ENCODE measurements around the gene IGSF21. TPM values are rescaled to one million over a fixed set of nuclear protein-coding genes. Genes with fewer than 3 reads are reported as not detected.
"Not testable (repeated sequence)": the region's sequence is repeated elsewhere in the genome, so short reads cannot be mapped to it uniquely, and the experiment has no call there.

The IGSF21 gene
- total RNA-seq, 4 donors from 2014 or later = 0.11 to 2.6 (median 0.69) TPM

DNA sequence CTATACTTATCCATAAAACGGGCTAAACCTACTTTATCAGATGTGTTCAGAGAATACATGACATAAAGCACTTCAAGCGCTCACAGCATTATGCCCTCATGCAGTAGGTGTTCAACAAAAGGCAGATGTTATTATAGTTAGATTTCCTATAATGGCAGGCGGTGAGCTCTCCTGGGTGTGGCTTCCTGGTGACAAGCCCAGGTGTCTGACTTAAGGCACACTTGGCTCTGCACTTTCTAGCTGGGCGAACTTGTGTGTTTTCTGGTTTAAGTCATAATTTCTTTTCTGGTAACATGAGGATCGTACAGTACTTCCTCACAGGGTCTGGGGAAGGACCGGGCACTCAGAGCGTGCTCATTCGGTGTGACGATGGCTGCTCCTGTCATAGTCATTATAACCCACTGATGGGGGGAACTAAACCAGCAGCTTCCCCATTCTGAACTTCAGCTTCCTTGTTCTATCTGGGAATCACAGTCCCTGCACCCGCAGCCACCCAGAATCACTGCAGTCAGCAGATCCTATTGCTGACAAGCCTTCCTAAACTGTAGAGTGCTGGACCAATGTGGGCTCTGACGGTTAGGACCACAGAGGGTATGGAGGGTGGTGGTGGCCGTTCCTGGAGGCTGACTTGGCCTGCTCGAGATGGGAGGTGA lies 52.8 kb downstream of the IGSF21 start:
- TF ChIP-seq POLR2A (IDR thresholded peaks at IDR 0.05) = no peak

DNA sequence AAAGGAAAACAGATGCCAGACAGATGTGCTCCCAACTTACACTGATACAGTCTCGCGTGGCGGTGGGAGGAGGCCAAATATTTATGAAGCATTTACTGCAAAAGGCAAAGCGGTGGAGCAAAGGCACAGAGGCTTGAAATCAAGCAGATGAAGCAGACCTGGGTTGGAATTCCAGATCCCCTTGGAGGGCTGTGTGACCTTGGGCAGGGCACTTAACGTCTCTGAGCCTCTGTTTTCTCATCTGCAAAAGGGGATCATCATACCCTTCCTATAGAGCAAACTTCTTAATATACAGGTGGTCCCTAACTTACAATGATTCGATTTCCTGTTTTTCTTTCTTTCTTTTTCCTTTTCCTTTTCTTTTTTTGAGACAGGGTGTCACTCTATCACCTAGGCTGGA lies 54.1 kb downstream of the IGSF21 start:
- H3K4me3 ChIP-seq (replicated peaks in 1 of 3) = no peak overlapping the region
- H3K36me3 ChIP-seq = no peaks in the 10 kb centered on the region
- 61 to 66% methylated on average over 6 of the region's 6 CpGs for WGBS, 2 donors
- no peak for DNase-seq
- intact Hi-C loops (cut with DNase I) = no loop called here
- H3K9me3 ChIP-seq = no peaks in the 10 kb centered on the region
- no peak overlapping the region for H3K27ac ChIP-seq
- no peaks in the 10 kb centered on the region for H3K27me3 ChIP-seq
- no peaks in the 10 kb centered on the region for H3K4me1 ChIP-seq
- TF ChIP-seq POLR2A (IDR thresholded peaks at IDR 0.05) = no peak
- TF ChIP-seq, protein P1, sequence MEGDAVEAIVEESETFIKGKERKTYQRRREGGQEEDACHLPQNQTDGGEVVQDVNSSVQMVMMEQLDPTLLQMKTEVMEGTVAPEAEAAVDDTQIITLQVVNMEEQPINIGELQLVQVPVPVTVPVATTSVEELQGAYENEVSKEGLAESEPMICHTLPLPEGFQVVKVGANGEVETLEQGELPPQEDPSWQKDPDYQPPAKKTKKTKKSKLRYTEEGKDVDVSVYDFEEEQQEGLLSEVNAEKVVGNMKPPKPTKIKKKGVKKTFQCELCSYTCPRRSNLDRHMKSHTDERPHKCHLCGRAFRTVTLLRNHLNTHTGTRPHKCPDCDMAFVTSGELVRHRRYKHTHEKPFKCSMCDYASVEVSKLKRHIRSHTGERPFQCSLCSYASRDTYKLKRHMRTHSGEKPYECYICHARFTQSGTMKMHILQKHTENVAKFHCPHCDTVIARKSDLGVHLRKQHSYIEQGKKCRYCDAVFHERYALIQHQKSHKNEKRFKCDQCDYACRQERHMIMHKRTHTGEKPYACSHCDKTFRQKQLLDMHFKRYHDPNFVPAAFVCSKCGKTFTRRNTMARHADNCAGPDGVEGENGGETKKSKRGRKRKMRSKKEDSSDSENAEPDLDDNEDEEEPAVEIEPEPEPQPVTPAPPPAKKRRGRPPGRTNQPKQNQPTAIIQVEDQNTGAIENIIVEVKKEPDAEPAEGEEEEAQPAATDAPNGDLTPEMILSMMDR (IDR thresholded peaks at IDR 0.05) = no peak

More for the DNA sequence above, 52.8 kb downstream of the IGSF21 start:
- Histone ChIP-seq H3K9me3 (no peaks in the 10 kb centered on the region), H3K4me3 (replicated peaks in 1 of 3) (no peak overlapping the region), H3K36me3 (no peaks in the 10 kb centered on the region), H3K27me3 (no peaks in the 10 kb centered on the region), H3K4me1 (no peaks in the 10 kb centered on the region), H3K27ac (no peak overlapping the region)
- peak; percentile 2 to 17 for DNase-seq
- intact Hi-C loops (cut with DNase I) = no loop called here
- WGBS, 2 donors = 70 to 78% methylated on average over 12 of the region's 13 CpGs

DNA sequence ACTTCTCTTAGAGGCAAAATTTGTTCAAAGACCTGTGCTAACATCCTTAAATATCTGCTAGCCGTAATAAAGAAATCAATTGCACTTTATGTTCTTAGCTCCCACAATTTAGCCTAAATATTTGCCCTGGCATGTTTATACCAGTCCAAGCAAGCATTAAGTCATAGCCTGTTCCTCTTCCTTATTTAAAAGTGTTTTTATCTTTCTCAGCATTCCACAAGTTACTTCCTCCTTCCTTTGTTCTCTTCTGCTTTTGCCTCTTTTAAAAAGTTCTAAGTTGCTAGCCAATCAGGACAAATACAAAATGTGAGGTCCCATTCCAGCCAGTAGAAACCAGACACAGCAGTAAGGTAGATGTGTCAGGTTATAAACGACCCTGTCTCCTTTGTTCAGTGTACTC lies 58.0 kb downstream of the IGSF21 start:
- H3K27ac ChIP-seq; intact Hi-C loops (cut with DNase I); H3K27me3 ChIP-seq; H3K4me3 ChIP-seq (replicated peaks in 1 of 3); H3K9me3 ChIP-seq; DNase-seq; H3K4me1 ChIP-seq; H3K36me3 ChIP-seq: not testable (repeated sequence)
- WGBS, 2 donors = 39 to 53% methylated on average over 2 of the region's 2 CpGs

DNA sequence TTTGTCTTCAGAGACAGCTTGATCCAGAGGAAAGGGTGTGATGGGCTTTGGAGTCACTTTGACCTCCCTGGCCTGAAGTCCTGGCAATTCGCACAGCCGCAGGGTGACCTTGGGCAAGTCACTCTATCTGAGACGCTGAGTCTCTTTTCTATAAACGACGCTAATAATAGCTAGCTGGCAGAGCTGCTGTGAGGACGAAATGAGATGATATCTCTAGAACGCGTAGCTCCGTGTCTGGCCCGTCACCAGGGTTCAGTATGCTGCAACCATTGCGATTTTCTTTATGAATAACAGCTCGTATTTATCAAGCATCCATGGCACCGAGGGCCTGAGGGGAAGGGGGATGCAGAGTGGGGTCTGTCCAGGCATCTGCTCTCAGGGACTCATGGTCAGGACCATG lies 58.7 kb downstream of the IGSF21 start:
- Histone ChIP-seq H3K27me3 (no peaks in the 10 kb centered on the region), H3K36me3 (no peaks in the 10 kb centered on the region), H3K4me3 (replicated peaks in 1 of 3) (no peak overlapping the region), H3K4me1 (no peaks in the 10 kb centered on the region), H3K9me3 (no peaks in the 10 kb centered on the region), H3K27ac (no peak overlapping the region)
- intact Hi-C loops (cut with DNase I) = no loop called here
- WGBS, 2 donors = 69 to 70% methylated on average over 13 of the region's 13 CpGs
- no peak for DNase-seq
- TF ChIP-seq, protein P1 (IDR thresholded peaks at IDR 0.05) = no peak
- no peak for TF ChIP-seq POLR2A (IDR thresholded peaks at IDR 0.05)

DNA sequence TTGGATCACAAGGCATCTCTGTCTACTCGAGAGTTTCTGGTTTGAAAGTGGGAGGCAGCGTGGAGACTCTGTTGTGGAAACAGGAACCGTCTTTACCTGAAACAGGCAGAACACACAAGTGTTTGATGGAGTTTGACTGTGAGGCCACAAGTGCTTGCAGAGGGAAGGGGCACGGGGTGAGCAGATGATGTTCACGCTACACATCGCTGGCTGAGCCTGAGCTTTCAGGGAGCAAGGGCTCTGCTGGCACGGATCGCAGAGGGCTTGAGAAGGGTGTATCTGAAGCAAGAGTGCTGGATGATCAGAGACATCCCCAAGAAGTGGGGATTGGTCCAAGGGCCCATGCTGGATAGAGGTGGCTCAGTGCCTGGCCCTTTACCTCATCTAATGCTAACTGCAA lies 59.3 kb downstream of the IGSF21 start:
- Histone ChIP-seq H3K9me3 (no peaks in the 10 kb centered on the region), H3K27ac (no peak overlapping the region), H3K4me1 (no peaks in the 10 kb centered on the region), H3K27me3 (no peaks in the 10 kb centered on the region), H3K36me3 (no peaks in the 10 kb centered on the region), H3K4me3 (replicated peaks in 1 of 3) (no peak overlapping the region)
- DNase-seq = no peak
- TF ChIP-seq POLR2A (IDR thresholded peaks at IDR 0.05) = no peak
- TF ChIP-seq, protein P1 (IDR thresholded peaks at IDR 0.05) = no peak
- 39 to 49% methylated on average over 8 of the region's 8 CpGs for WGBS, 2 donors
- intact Hi-C loops (cut with DNase I) = no loop called here

DNA sequence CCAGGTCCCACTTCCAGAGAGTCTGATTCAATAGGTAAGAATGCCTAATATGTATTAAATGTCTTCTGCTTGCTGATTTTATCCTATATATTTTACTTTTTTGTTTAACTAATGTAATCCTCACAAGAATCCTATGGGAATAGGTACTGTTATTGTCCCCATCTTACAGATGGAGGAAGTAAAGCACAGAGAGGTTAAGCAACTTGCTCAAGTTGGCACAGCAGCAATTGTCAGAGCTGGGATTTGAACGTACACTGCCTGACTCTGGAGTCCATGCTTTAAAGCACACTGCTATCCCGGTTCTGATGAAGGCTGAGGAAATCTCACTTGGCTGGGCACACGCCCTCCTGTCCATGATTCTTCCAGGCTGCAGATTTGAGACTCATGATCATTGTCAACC lies 62.8 kb downstream of the IGSF21 start:
- 80 to 89% methylated on average over 3 of the region's 3 CpGs for WGBS, 2 donors

More for the DNA sequence above, 62.8 kb downstream of the IGSF21 start:
- Histone ChIP-seq H3K4me3 (replicated peaks in 1 of 3) (no peak overlapping the region), H3K36me3 (no peaks in the 10 kb centered on the region), H3K4me1 (no peaks in the 10 kb centered on the region), H3K27ac (no peak overlapping the region), H3K27me3 (no peaks in the 10 kb centered on the region), H3K9me3 (no peaks in the 10 kb centered on the region)
- intact Hi-C loops (cut with DNase I) = no loop called here
- no peak for DNase-seq
- no peak for TF ChIP-seq POLR2A (IDR thresholded peaks at IDR 0.05)
- TF ChIP-seq, protein P1 (IDR thresholded peaks at IDR 0.05) = no peak

All from thyroid gland (tissue), 4 donors.